GM08714 (cell line): Measurements from ENCODE around the gene SCARF1.
A peak's percentile ranks its signal among the peaks of the same experiment; 100 is the strongest.

Source experiments
- H3K4me3 ChIP-seq: fragments of 200-500 bp; sonication (Bioruptor generic); 2 replicates; pipeline ENCODE4 v1.5.1; 2014; ENCODE audit warnings: mild to moderate bottlenecking, low read length, inconsistent platforms
- ZNF274 ChIP-seq: IDR thresholded peaks from 2 replicates; pipeline ENCODE4 v1.6.1; 2012; ENCODE audit warnings: mild to moderate bottlenecking, low read depth, low read length

The SCARF1 gene

DNA sequence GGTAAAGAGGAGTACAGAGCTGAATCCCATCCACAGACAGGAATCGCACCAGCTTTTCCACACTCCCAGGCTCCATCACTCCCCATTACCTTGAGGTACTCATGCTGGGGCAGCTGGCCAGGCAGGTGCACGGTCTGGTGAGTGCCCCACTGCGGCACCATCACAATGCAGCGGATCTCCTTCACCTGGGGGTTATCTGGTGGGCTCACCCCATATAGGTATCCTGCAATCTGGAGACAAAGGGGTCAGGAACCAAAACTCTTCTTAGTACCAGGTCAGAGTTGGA, 6.0 kb upstream of the SCARF1 start:
- no peak overlapping the region for H3K4me3 ChIP-seq
- TF ChIP-seq ZNF274 = no peak

DNA sequence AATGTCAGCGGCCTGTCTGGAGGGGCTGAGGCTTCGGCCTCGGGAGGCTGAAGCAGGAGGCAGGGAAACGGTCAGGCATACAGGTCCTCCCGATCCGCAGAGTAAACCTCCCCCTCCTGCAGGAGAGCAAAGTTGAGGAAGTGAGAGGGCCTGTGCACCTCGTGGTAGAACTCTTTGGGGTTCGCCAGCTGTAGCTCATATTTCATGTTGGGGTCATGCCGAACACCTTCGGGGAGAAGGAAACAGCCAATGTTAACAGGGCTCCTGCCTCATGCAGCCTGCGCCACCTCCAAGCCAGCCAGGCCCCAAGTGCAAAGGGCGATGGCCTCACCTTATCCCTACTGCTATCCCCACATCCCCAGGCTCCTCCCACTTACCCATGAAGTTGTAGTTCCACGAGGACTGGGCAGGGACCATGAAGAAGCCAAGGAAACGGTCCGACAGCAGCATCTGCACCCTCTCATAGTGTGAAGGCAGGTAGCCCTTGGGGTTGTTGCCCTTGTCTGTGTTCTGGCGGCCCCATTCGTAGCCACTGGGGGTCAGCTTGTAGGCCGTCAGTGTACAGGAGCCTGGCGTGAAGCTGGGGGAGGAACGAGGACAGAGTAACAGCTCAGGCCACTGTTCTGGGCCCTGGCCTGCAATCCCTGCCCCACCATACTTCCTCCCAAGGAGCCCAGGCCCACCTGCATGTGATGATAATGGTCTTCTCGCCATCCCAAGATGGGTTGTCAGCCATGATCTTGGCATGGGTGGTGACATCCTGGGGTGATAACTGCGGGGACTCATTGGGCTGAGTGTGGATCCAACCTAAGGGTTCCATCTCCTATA, 5.4 kb upstream of the SCARF1 start:
- H3K4me3 ChIP-seq = no peak overlapping the region
- TF ChIP-seq ZNF274 = no peak

GRCh38 chr17:1649844-1650501, 4.4 kb upstream of the SCARF1 start, which contains the start of gene RILP:
RILP (minus strand) TSS chr17:1649866; CDS start chr17:1649804, 62 bp downstream.
- peak within 1 kb of the TSS; percentile 55; the same call in 1 of the 2 replicates for H3K4me3 ChIP-seq
- TF ChIP-seq ZNF274 = no peak

DNA sequence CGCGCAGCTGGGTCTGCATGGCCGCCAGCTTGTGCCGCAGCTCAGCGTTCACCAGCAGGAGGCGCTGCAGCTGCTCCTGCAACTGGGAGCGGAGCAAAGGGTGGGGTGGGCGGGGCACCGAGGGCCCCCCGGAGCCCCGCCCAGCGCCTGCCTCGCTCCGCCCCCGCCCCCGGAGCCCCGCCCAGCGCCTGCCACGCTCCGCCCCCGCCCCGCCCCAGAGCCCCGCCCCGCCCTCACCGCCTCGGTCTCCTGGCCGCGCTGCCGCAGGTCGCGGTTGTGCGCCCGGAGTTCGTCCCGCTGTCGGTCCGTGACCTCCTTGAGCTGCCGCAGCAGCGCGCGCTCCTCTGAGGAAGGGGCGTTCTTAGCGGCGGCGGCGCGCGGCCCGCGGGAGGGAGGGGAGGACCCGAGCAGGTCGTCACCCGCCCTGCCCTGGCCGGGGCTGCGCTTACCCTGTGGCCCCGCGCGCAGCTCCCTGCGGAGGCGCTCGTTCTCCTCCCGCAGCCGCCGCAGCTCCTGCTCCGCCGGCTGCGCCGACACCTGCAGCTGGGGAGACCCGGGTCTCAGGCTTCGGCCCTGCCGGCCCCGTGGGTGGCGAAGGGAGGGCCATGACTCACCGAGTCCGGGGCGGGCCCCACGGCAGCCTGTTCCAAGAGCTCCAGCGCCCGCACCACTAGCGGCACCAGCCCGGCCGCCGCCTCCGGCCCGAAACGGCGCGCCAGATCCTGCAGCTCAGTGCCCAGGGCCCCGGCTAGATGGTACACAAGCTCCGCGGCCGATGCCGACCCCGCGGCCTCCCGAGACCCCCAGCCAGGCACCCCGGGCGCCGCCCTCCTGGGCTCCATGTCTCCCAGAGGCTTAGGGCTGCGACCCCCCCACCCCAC, 3.7 kb upstream of the SCARF1 start:
- H3K4me3 ChIP-seq = peak overlapping the region; percentile 55; the same call in 1 of the 2 replicates
- no peak for TF ChIP-seq ZNF274

- no peak for TF ChIP-seq ZNF274
Observed at GRCh38 chr17:1648173-1648962, 2.8 kb upstream of the SCARF1 start.

DNA sequence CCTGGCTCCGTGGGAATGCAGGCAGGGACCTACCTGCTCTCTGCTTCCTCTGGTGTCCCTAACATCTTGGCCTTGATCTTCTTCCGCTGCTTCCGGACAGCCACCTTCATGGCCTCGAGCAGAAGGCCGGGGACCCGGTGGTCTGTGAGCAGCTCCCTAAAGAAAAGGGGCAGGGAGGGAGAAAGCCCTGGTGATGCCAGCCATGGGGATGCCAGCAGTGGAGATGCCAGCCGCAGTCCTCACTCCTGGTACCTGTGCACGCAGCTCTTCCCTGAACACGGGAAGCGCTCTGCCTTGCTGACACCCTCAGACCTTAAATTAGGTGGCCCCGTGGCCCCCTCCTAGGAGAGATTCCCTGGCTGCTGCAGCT, 2.3 kb upstream of the SCARF1 start:
- H3K4me3 ChIP-seq = no peak overlapping the region
- TF ChIP-seq ZNF274 = no peak

More at GRCh38 chr17:1648173-1648962, 2.8 kb upstream of the SCARF1 start:
- H3K4me3 ChIP-seq = peak overlapping the region; percentile 23; the same call in 1 of the 2 replicates

DNA sequence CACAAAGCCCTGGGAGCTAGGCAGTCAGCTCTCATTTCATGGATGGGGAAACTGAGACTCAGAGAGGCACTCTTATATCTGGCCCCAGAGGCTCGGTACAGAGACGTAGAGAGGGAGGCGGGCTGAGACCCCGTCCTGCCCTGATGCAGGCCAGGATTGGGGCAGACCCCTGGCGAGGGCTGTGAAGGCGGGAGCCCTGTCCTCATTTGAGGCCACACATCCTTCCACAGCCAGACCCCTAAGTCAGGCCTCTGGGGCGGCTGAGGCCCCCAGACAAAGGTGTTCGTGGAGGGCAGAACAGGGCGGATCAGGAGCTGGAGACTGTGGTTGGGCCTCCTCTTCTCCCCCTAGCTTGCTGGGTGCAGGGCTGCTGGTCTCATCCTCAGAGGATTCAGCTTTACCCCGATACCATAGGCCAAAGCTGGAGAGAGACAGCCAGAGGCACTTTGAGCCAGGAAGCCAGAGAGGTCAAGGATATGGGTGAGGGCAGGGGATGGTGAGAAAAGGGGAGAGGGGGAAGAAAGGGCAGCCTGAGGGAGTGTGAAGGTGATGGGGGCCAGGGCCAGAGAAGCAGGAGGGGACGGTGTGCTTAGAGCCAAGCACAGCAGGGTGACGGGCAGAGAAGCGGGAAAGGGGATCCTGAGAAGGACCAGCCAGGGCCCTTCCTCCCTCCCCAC, 805 bp upstream of the SCARF1 start:
- TF ChIP-seq ZNF274 = no peak
- H3K4me3 ChIP-seq = peak overlapping the region; percentile 52; the same call in 1 of the 2 replicates

GRCh38 chr17:1644493-1645206, 882 bp downstream of the SCARF1 start:
- H3K4me3 ChIP-seq = peak overlapping the region; percentile 52; the same call in 1 of the 2 replicates
- no peak for TF ChIP-seq ZNF274

DNA sequence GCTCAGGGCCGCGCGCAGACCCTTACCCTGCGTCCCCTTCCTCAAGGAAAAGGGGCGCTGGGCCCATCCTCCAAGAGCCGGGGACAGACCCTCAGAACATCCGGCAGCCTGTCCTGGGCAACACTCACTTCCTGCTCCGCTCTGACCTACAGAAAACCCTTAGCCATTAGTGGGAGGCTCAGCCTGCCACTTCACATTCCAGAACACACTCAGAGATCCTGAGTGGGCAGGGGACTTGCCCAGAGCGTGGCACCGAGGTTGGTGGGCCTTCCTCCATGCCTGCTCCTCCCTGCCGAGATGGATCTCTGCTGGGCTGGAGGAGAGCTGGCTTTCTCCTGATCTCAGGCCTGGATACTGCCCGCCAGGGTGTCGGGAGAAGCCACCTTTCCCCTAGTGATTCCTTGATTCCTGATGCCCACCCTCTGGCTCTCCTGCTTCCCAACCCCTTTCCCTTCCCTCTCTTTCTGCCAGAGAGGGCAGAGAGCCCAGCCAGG, 1.5 kb downstream of the SCARF1 start:
- H3K4me3 ChIP-seq = peak overlapping the region; percentile 52; the same call in 1 of the 2 replicates
- TF ChIP-seq ZNF274 = no peak

DNA sequence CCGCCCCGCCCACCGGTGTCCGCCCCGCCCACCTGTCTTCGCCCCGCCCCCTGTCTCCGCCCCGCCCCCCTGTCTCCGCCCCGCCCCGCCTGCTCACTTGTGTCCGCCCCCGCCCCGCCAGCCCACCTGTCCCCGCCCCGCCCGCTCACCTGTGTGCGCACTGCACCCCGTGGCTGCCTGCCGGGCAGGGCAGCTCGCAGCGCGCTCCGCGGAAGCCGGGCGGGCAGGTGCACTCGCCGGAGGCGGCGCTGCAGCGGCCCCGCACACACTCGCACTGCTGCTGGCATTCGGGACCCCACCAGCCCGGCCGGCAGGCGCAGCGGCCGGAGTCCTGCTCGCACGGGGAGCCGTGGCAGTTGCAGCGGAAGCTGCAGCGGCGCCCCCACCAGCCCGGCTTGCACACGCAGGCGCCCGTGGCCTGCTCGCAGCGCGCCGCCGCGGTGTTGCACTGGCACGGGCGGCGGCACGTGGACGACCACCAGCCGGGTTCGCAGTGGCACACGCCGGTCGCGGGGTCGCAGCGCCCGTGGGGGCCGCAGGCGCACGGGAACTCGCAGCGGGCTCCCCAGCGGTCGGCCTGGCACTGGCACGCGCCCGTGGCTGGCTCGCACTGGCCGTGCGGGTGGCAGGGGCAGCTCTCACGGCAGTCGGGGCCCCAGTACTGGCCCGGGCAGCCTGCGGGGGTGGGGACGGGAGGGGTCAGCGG, 2.1 kb downstream of the SCARF1 start:
- H3K4me3 ChIP-seq = peak overlapping the region; percentile 52; the same call in 1 of the 2 replicates
- TF ChIP-seq ZNF274 = no peak

GRCh38 chr17:1641065-1641403, 4.5 kb downstream of the SCARF1 start:
- TF ChIP-seq ZNF274 = no peak

More at GRCh38 chr17:1641065-1641403, 4.5 kb downstream of the SCARF1 start:
- no peak overlapping the region for H3K4me3 ChIP-seq
